ENCODE results near the gene CPNE7. TPM values are rescaled to one million over a fixed set of nuclear protein-coding genes. Genes with fewer than 3 reads are reported as not detected.

Gene CPNE7
- total and polyA plus RNA-seq, 4 donors, result 0.30 to 0.56 (median 0.47) TPM; not detected in 1

GRCh38 chr16:89530401-89531381, 44.9 kb upstream of the CPNE7 start:
- no peaks in the 10 kb centered on the region for H3K9me3 ChIP-seq (ENCODE audit: control insufficient read depth in 4 of 4, low read length in 3 of 4)
- H3K9ac ChIP-seq (ENCODE audit: low read depth in 1 of 2, low read length in 2 of 2), result no peak overlapping the region
- DNase-seq (ENCODE audit: low spot score), result no peak
- no peak for TF ChIP-seq HNF4G (IDR thresholded peaks at IDR 0.05)
- TF ChIP-seq JUND (IDR thresholded peaks at IDR 0.05), result no peak
- TF ChIP-seq CTCF (IDR thresholded peaks at IDR 0.05; ENCODE audit: low read depth, low read length, missing input control), result no peak
- no peak for TF ChIP-seq YY1 (IDR thresholded peaks at IDR 0.05)
- TF ChIP-seq GABPA (IDR thresholded peaks at IDR 0.05 in 1 of 2, conservative IDR thresholded peaks at IDR 0.05 in 1 of 2), result no peak
- no peak for TF ChIP-seq ZBTB33 (IDR thresholded peaks at IDR 0.05)
- TF ChIP-seq HNF4A (conservative IDR thresholded peaks at IDR 0.05), result no peak
- TF ChIP-seq EGR1 (IDR thresholded peaks at IDR 0.05; ENCODE audit: low read depth in 2 of 2), result no peak
- TF ChIP-seq FOXA2 (IDR thresholded peaks at IDR 0.05), result no peak
- no peak for TF ChIP-seq RXRA (IDR thresholded peaks at IDR 0.05)
- no peak for TF ChIP-seq NR2F2 (IDR thresholded peaks at IDR 0.05)
- no peak for TF ChIP-seq FOXA1 (IDR thresholded peaks at IDR 0.05)
- TF ChIP-seq TAF1 (conservative IDR thresholded peaks at IDR 0.05), result no peak
- no peak for TF ChIP-seq ATF3 (IDR thresholded peaks at IDR 0.05)
- no peak for TF ChIP-seq MAX (IDR thresholded peaks at IDR 0.05)
- no peak for TF ChIP-seq SP1 (IDR thresholded peaks at IDR 0.05)
- TF ChIP-seq RAD21 (IDR thresholded peaks at IDR 0.05), result no peak
- no peak for TF ChIP-seq REST (IDR thresholded peaks at IDR 0.05)
- no peak overlapping the region for H3K4me3 ChIP-seq (ENCODE audit: low read depth in 1 of 3, low read length in 3 of 3)
- H3K27ac ChIP-seq (ENCODE audit: low read depth in 1 of 2, low read length in 2 of 2), result no peak overlapping the region
- peaks cover 2 to 62% (median 29%) of the 10 kb centered on the region in 4 donors for H3K36me3 ChIP-seq (ENCODE audit: control insufficient read depth in 4 of 4, insufficient read depth in 3 of 4, low read depth in 1 of 4, low read length in 3 of 4)
- 96% methylated on average over 37 of the region's 37 CpGs for WGBS
- H3K27me3 ChIP-seq (ENCODE audit: control insufficient read depth in 4 of 4, insufficient read depth in 4 of 4, low read length in 3 of 4), result no peaks in the 10 kb centered on the region
- peaks cover 4 to 23% (median 14%) of the 10 kb centered on the region in 4 donors for H3K4me1 ChIP-seq (ENCODE audit: control insufficient read depth in 4 of 4, insufficient read depth in 4 of 4, low read length in 3 of 4)
